H1 (cell line): ENCODE results near the gene JAKMIP1. TPM values are rescaled to one million over a fixed set of nuclear protein-coding genes. Genes with fewer than 3 reads are reported as not detected.

Experiments
- CTCF ChIA-PET: fragments of 300-600 bp; sonication (Branson Sonifier 250); formaldehyde crosslinking; loops from one replicate; lab custom pipeline; 2021; ENCODE audit not compliant: partially characterized antibody; lab: Charles Lee
- POLR2A ChIA-PET: fragments of 300-600 bp; sonication (Branson Sonifier 250); formaldehyde crosslinking; loops from one replicate; lab custom pipeline; 2021; ENCODE audit warnings: inconsistent platforms; ENCODE audit not compliant: partially characterized antibody; lab: Charles Lee
- DNase-seq, 2 experiments: peaks; one replicate each; pipeline versions ENCODE4 v3.0.0 to v3.0.0-alpha.2; 2010 to 2022; ENCODE audit warnings: low spot score in 2 of 2, low read depth in 1 of 2, mixed read lengths in 1 of 2
- FAIRE-seq: peaks from 2 replicates; lab custom pipeline; 2011; peaks lifted over from hg19 to GRCh38; lab: Jason Lieb, UNC
- H2AFZ ChIP-seq: 2 replicates; pipeline ENCODE4 v1.8.1; 2012; ENCODE audit warnings: low read length, inconsistent platforms
- H2AK5ac ChIP-seq: 2 replicates; pipeline ENCODE4 v1.6.1; 2013; ENCODE audit warnings: low read depth, low read length
- H2BK120ac ChIP-seq: replicated peaks from 2 replicates; pipeline ENCODE3; 2013; ENCODE audit warnings: low read depth, low read length, inconsistent platforms
- H2BK12ac ChIP-seq: 2 replicates; pipeline ENCODE4 v1.6.1; 2013; ENCODE audit warnings: low read depth, low read length
- H2BK15ac ChIP-seq: 2 replicates; pipeline ENCODE4 v1.6.1; 2013; ENCODE audit warnings: low read length
- H2BK20ac ChIP-seq: 2 replicates; pipeline ENCODE4 v1.6.1; 2013; ENCODE audit warnings: low read length
- H2BK5ac ChIP-seq: 2 replicates; pipeline ENCODE4 v1.6.1; 2013; ENCODE audit warnings: low read depth, low read length
- H3K14ac ChIP-seq: 2 replicates; pipeline ENCODE4 v1.6.1; 2013; ENCODE audit warnings: inconsistent platforms; ENCODE audit not compliant: insufficient read length
- H3K18ac ChIP-seq: 2 replicates; pipeline ENCODE4 v1.6.1; 2013; ENCODE audit warnings: low read length; ENCODE audit errors: extremely low read depth
- H3K23ac ChIP-seq: 2 replicates; pipeline ENCODE4 v1.6.1; 2013; ENCODE audit warnings: inconsistent platforms; ENCODE audit not compliant: insufficient read length
- H3K23me2 ChIP-seq: 2 replicates; pipeline ENCODE4 v1.6.1; 2013; ENCODE audit warnings: low read depth, low read length
- H3K27ac ChIP-seq: 2 replicates; pipeline ENCODE4 v1.6.1; 2011; ENCODE audit warnings: low read depth, low read length, inconsistent platforms
- H3K27me3 ChIP-seq, 4 experiments: replicated peaks in 1 of 4; 1 replicate in 1 of 4; 2 replicates in 3 of 4; pipeline versions ENCODE4 v1.6.1 to v1.8.1; 2011 to 2013; ENCODE audit warnings: low read length in 3 of 4, mild to moderate bottlenecking in 3 of 4, inconsistent platforms in 2 of 4, mixed read lengths in 2 of 4, moderate library complexity in 1 of 4; ENCODE audit not compliant: control insufficient read depth in 3 of 4, insufficient read depth in 3 of 4; ENCODE audit errors: extremely low read depth in 1 of 4
- H3K36me3 ChIP-seq, 4 experiments: 2 replicates each; pipeline versions ENCODE4 v1.6.1 to v1.8.1; 2011 to 2013; ENCODE audit warnings: mild to moderate bottlenecking in 4 of 4, low read length in 3 of 4, moderate library complexity in 2 of 4, control low read depth in 1 of 4, inconsistent platforms in 1 of 4; ENCODE audit not compliant: insufficient read depth in 4 of 4, control insufficient read depth in 2 of 4
- H3K4ac ChIP-seq: replicated peaks from 2 replicates; pipeline ENCODE3; 2013; ENCODE audit warnings: low read length, low read depth, mixed read lengths, inconsistent platforms; ENCODE audit not compliant: insufficient read length
- H3K4me1 ChIP-seq, 4 experiments: replicated peaks in 1 of 4; 1 replicate in 1 of 4; 2 replicates in 3 of 4; pipeline versions ENCODE4 v1.6.1 to v1.8.1; 2011 to 2013; ENCODE audit warnings: low read length in 3 of 4, inconsistent platforms in 2 of 4, mixed read lengths in 1 of 4; ENCODE audit not compliant: insufficient read depth in 4 of 4, control insufficient read depth in 3 of 4
- H3K4me2 ChIP-seq, 2 experiments: 2 replicates each; pipeline versions ENCODE4 v1.6.1 to v1.8.1; 2011 to 2013; ENCODE audit warnings: low read depth in 2 of 2, low read length in 2 of 2, control low read depth in 1 of 2, inconsistent platforms in 1 of 2, mild to moderate bottlenecking in 1 of 2; ENCODE audit not compliant: insufficient read depth in 1 of 2
- H3K4me3 ChIP-seq, 4 experiments: fragments of 200-600, 300-600 bp in 1 of 4; sonication (generic), shearing (Covaris generic), sonication (Bioruptor Twin) in 1 of 4; 2 replicates each; pipeline versions ENCODE4 v1.5.1 to v1.8.1; 2011 to 2016; ENCODE audit warnings: low read length in 4 of 4, low read depth in 3 of 4, control low read depth in 2 of 4, inconsistent platforms in 2 of 4, mild to moderate bottlenecking in 2 of 4, mixed read lengths in 1 of 4, moderate library complexity in 1 of 4; ENCODE audit not compliant: insufficient read depth in 2 of 4; ENCODE audit errors: extremely low read depth in 1 of 4
- H3K56ac ChIP-seq: replicated peaks from 2 replicates; pipeline ENCODE3; 2013; ENCODE audit warnings: low read depth, mild to moderate bottlenecking, mixed read lengths, low read length, inconsistent platforms; ENCODE audit not compliant: insufficient read length
- H3K79me1 ChIP-seq: 2 replicates; pipeline ENCODE4 v1.6.1; 2013; ENCODE audit warnings: low read depth, low read length, control low read depth
- H3K79me2 ChIP-seq, 2 experiments: 2 replicates each; pipeline versions ENCODE4 v1.6.1 to v1.8.1; 2012 to 2013; ENCODE audit warnings: low read length in 2 of 2, mild to moderate bottlenecking in 2 of 2, inconsistent platforms in 1 of 2; ENCODE audit not compliant: insufficient read depth in 2 of 2, control insufficient read depth in 1 of 2
- H3K9ac ChIP-seq, 4 experiments: replicated peaks in 1 of 4; 1 replicate in 1 of 4; 2 replicates in 3 of 4; pipeline versions ENCODE4 v1.6.1 to v1.8.1; 2011 to 2013; ENCODE audit warnings: low read depth in 3 of 4, low read length in 3 of 4, control low read depth in 2 of 4, mild to moderate bottlenecking in 2 of 4, moderate library complexity in 2 of 4, inconsistent platforms in 1 of 4; ENCODE audit errors: extremely low read depth in 1 of 4
- H3K9me3 ChIP-seq, 2 experiments: 2 replicates each; pipeline versions ENCODE4 v1.6.1 to v1.8.1; 2012 to 2013; ENCODE audit warnings: mild to moderate bottlenecking in 2 of 2, moderate library complexity in 2 of 2, control low read depth in 1 of 2, inconsistent platforms in 1 of 2, low read depth in 1 of 2, low read length in 1 of 2, mixed read lengths in 1 of 2; ENCODE audit not compliant: insufficient read depth in 2 of 2
- H4K20me1 ChIP-seq, 2 experiments: replicated peaks in 1 of 2; 2 replicates each; pipeline versions ENCODE3 to v1.8.1; 2011 to 2013; ENCODE audit warnings: inconsistent platforms in 2 of 2, low read length in 2 of 2, mild to moderate bottlenecking in 1 of 2; ENCODE audit not compliant: insufficient read depth in 2 of 2, control insufficient read depth in 1 of 2
- H4K5ac ChIP-seq: 2 replicates; pipeline ENCODE4 v1.6.1; 2013; ENCODE audit warnings: low read length, low read depth, mixed read lengths, inconsistent platforms; ENCODE audit not compliant: insufficient read length
- H4K8ac ChIP-seq: 2 replicates; pipeline ENCODE4 v1.8.0; 2013; ENCODE audit warnings: mild to moderate bottlenecking, moderate library complexity, low read length, inconsistent platforms; ENCODE audit not compliant: insufficient read depth; ENCODE audit errors: extremely low read depth
- H4K91ac ChIP-seq: replicated peaks from 2 replicates; pipeline ENCODE3; 2013; ENCODE audit warnings: low read length, mixed read lengths, inconsistent platforms; ENCODE audit not compliant: insufficient read length
- BRCA1 ChIP-seq: IDR thresholded peaks from 2 replicates; pipeline ENCODE4 v1.6.1; 2012; ENCODE audit warnings: low read depth, low read length, improper control_type of control experiment
- EZH2 ChIP-seq: fragments of 200-600 bp; sonication (generic); IDR thresholded peaks from 2 replicates; pipeline ENCODE4 v1.7.1; 2012; ENCODE audit warnings: low read depth, mild to moderate bottlenecking, moderate library complexity, low read length, inconsistent platforms; ENCODE audit not compliant: severe bottlenecking
- FOSL1 ChIP-seq: IDR thresholded peaks from 2 replicates; pipeline ENCODE4 v1.6.1; 2011; ENCODE audit warnings: mild to moderate bottlenecking, low read depth, low read length, moderate library complexity; ENCODE audit not compliant: insufficient read depth
- GABPA ChIP-seq: IDR thresholded peaks from 2 replicates; pipeline ENCODE4 v1.6.1; 2011; ENCODE audit warnings: mild to moderate bottlenecking, low read length, moderate library complexity, borderline replicate concordance; ENCODE audit not compliant: insufficient read depth
- HDAC6 ChIP-seq: IDR thresholded peaks from one replicate; pipeline ENCODE4 v1.7.1; 2012; ENCODE audit warnings: low read depth, mild to moderate bottlenecking, inconsistent platforms, low read length, moderate library complexity
- RBBP5 ChIP-seq: IDR thresholded peaks from 2 replicates; pipeline ENCODE4 v1.7.1; 2012; ENCODE audit warnings: low read depth, mild to moderate bottlenecking, inconsistent platforms, low read length, moderate library complexity, borderline replicate concordance
- RXRA ChIP-seq: IDR thresholded peaks from 2 replicates; pipeline ENCODE4 v1.6.1; 2011; ENCODE audit warnings: low read depth, mild to moderate bottlenecking, low read length, moderate library complexity; ENCODE audit not compliant: insufficient read depth
- SIRT6 ChIP-seq: IDR thresholded peaks from one replicate; pipeline ENCODE4 v1.7.1; 2012; ENCODE audit warnings: low read length, inconsistent platforms
- TEAD4 ChIP-seq: IDR thresholded peaks from 2 replicates; pipeline ENCODE4 v1.6.1; 2012; ENCODE audit warnings: low read depth, low read length, inconsistent platforms, mixed read lengths
- WGBS, 2 experiments: shearing (Covaris generic) in 1 of 2; methylation state at CpG; one replicate each; pipeline versions ENCODE4 v1.1.6 to v1.1.7; 2013 to 2015; ENCODE audit warnings: low lambda C conversion rate in 2 of 2, mixed read lengths in 2 of 2, inconsistent platforms in 1 of 2, low coverage in 1 of 2, missing lambda C conversion rate in 1 of 2; ENCODE audit not compliant: insufficient replicate concordance in 2 of 2, insufficient coverage in 1 of 2, insufficient read length in 1 of 2; ENCODE audit errors: extremely low coverage in 1 of 2, missing lambda C conversion rate in 1 of 2; 5-methylcytosine and 5-hydroxymethylcytosine counted together
- polyA plus RNA-seq, 7 experiments: library from polyadenylated mRNA; depleted of rRNA in 3 of 7; stranded (reverse) in 5 of 7; unstranded in 2 of 7; fragments of >200 nt in 5 of 7; fragments of 200-250 nt in 2 of 7; gene quantifications; 1 replicate in 5 of 7; 2 replicates in 1 of 7; 4 replicates in 1 of 7; pipeline versions ENCODE4 v1.2.1 to v1.2.3, GENCODE V29; 2011 to 2013; ENCODE audit warnings: missing spikeins in 2 of 7, mixed read lengths in 2 of 7
- total RNA-seq: library from RNA; stranded (reverse); fragmentation: NEBNext Ultra II Directional; extraction: Animal tissue kit (Norgen Biotek cat#: 25700); gene quantifications from 2 replicates; pipeline ENCODE4 v1.2.1, GENCODE V29; 2021
- TF ChIP-seq, protein P1 (sequence below), 3 experiments: IDR thresholded peaks; 1 replicate in 2 of 3; 2 replicates in 1 of 3; pipeline versions ENCODE4 v1.5.1 to v1.6.1; 2011; ENCODE audit warnings: low read length in 3 of 3, mild to moderate bottlenecking in 3 of 3, inconsistent platforms in 2 of 3, low read depth in 1 of 3, moderate library complexity in 1 of 3; ENCODE audit not compliant: insufficient read depth in 1 of 3; ENCODE audit errors: control extremely low read depth in 1 of 3

JAKMIP1 gene
- total and polyA plus RNA-seq, 2 of the 8 experiments (the other 6 are each of a cell fraction or from before 2014, with no cell fraction given) = 2.5 to 4.4 TPM

DNA sequence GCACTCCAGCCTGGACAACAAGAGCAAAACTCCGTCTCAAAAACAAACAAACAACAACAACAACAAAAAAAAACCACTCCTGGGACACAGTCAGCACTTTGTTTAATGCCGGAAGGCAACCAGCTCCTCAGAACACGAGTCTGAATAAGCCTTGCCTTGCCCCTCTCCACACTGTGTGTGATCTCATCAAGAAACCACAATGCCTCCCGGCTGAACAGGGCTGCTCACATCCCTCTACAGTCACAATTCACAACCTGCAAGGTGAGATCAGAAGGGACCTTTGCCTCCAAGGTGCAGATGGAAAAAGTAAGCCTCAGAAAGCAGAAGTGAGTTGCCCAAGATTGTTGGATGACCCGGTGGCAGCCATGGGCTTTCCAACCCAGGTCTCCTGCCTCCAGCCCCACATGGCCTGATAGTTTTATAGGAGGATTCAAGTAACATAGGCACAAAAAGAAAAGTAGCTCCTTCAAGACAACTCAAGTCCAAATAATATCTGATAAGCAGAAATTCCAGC is 80.8 kb downstream of the JAKMIP1 start:
- Histone ChIP-seq H3K9me3 (no peaks in the 10 kb centered on the region), H3K56ac (no peak overlapping the region)
- TF ChIP-seq FOSL1 (no peak), RXRA (no peak), EZH2 (no peak), GABPA (no peak), RBBP5 (no peak), BRCA1 (no peak), TEAD4 (no peak), HDAC6 (no peak), SIRT6 (no peak)
- TF ChIP-seq, protein P1, sequence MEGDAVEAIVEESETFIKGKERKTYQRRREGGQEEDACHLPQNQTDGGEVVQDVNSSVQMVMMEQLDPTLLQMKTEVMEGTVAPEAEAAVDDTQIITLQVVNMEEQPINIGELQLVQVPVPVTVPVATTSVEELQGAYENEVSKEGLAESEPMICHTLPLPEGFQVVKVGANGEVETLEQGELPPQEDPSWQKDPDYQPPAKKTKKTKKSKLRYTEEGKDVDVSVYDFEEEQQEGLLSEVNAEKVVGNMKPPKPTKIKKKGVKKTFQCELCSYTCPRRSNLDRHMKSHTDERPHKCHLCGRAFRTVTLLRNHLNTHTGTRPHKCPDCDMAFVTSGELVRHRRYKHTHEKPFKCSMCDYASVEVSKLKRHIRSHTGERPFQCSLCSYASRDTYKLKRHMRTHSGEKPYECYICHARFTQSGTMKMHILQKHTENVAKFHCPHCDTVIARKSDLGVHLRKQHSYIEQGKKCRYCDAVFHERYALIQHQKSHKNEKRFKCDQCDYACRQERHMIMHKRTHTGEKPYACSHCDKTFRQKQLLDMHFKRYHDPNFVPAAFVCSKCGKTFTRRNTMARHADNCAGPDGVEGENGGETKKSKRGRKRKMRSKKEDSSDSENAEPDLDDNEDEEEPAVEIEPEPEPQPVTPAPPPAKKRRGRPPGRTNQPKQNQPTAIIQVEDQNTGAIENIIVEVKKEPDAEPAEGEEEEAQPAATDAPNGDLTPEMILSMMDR (IDR thresholded peaks at IDR 0.05; ENCODE audit: control extremely low read depth in 1 of 3, insufficient read depth in 1 of 3, low read depth in 1 of 3, low read length in 3 of 3) = no peak
- TF ChIP-seq, all 59 proteins: peak for 0
- H4K20me1 ChIP-seq = no peaks in the 10 kb centered on the region
- peak overlapping the region; percentile 4; the same call in 1 of the 2 replicates for H2BK12ac ChIP-seq
- H4K91ac ChIP-seq = peak overlapping the region; percentile 22
- H3K9ac ChIP-seq = no peak overlapping the region
- H3K18ac ChIP-seq = no peak overlapping the region
- H2BK5ac ChIP-seq = no peak overlapping the region
- no peak for FAIRE-seq
- no peaks in the 10 kb centered on the region for H3K36me3 ChIP-seq
- ChIA-PET POLR2A (no interaction called here), CTCF (interaction anchor here (0.6 to 1.6 kb wide), 5 partner anchors 8 to 79 kb away, joined by 3 to 6 read pairs (median 4); no protein-coding TSS in a partner anchor)
- no peak for DNase-seq
- peak overlapping the region; percentile 17 for H3K4ac ChIP-seq
- peak overlapping the region; percentile 18 for H2BK120ac ChIP-seq
- H3K23me2 ChIP-seq = no peaks in the 10 kb centered on the region
- H3K23ac ChIP-seq = no peak overlapping the region
- H3K27ac ChIP-seq = no peak overlapping the region
- H2AFZ ChIP-seq = no peak overlapping the region
- no peaks in the 10 kb centered on the region; the same call in 1 of the 2 replicates for H3K79me1 ChIP-seq
- no peaks in the 10 kb centered on the region; a peak in 2 of 7 replicates for H3K27me3 ChIP-seq
- H4K5ac ChIP-seq = no peak overlapping the region
- H3K4me3 ChIP-seq = no peak overlapping the region
- no peak overlapping the region for H2AK5ac ChIP-seq
- peaks cover 11 to 26% (median 20%) of the 10 kb centered on the region in 4 experiments for H3K4me1 ChIP-seq
- H2BK20ac ChIP-seq = peak overlapping the region; percentile 28
- no peak overlapping the region for H4K8ac ChIP-seq
- H3K14ac ChIP-seq = no peak overlapping the region
- WGBS, 2 experiments = 92% methylated on average over 5 of the region's 5 CpGs; no CpG with 5 or more reads in 1 of the 2 experiments
- no peaks in the 10 kb centered on the region for H3K79me2 ChIP-seq
- no peak overlapping the region for H3K4me2 ChIP-seq
- H2BK15ac ChIP-seq = peak overlapping the region; percentile 10; the same call in 1 of the 2 replicates
